IPS-NIHi11 (cell line): ENCODE measurements around the gene SYPL1.
A peak's percentile ranks its signal among the peaks of the same experiment; 100 is the strongest.

Experiments used
- DNase-seq: peaks from one replicate; pipeline ENCODE4 v3.0.0; 2012; ENCODE audit warnings: mixed read lengths, low spot score

The SYPL1 gene

GRCh38 chr7:106050002-106050745 lies 61.9 kb downstream of the SYPL1 start:
- DNase-seq, result no peak

- DNase-seq, result no peak
These were observed 62.9 kb downstream of the SYPL1 start for GRCh38 chr7:106049139-106049752.

- DNase-seq, result no peak
These were observed 63.4 kb downstream of the SYPL1 start for GRCh38 chr7:106048706-106049020.

GRCh38 chr7:106047818-106048705 lies 64.0 kb downstream of the SYPL1 start:
- DNase-seq, result no peak

- DNase-seq, result no peak
These were observed 64.9 kb downstream of the SYPL1 start for GRCh38 chr7:106047184-106047583.

GRCh38 chr7:106045586-106045985 lies 66.5 kb downstream of the SYPL1 start:
- no peak for DNase-seq

- no peak for DNase-seq
These were observed 67.0 kb downstream of the SYPL1 start for GRCh38 chr7:106045139-106045538.

GRCh38 chr7:106042196-106042611 lies 69.9 kb downstream of the SYPL1 start:
- no peak for DNase-seq

GRCh38 chr7:106041140-106041717 lies 70.9 kb downstream of the SYPL1 start:
- peak; percentile 82 for DNase-seq
